Left ventricle myocardium inferior (tissue), 1 donor: Measurements from ENCODE around the gene RHPN2. TPM values are rescaled to one million over a fixed set of nuclear protein-coding genes. Genes with fewer than 3 reads are reported as not detected.

Experiments
- DNase-seq: peaks from one replicate; pipeline ENCODE4 v3.0.0-alpha.2; 2020
- H3K27ac ChIP-seq: fragments of 200-600 bp; replicated peaks from 2 replicates; pipeline ENCODE4 v1.8.0; 2021
- H3K27me3 ChIP-seq: fragments of 200-600 bp; 2 replicates; pipeline ENCODE4 v1.8.0; 2021; ENCODE audit warnings: low read depth
- H3K36me3 ChIP-seq: fragments of 200-600 bp; 2 replicates; pipeline ENCODE4 v1.8.0; 2021
- H3K4me1 ChIP-seq: fragments of 200-600 bp; 2 replicates; pipeline ENCODE4 v1.8.0; 2021
- H3K4me3 ChIP-seq: fragments of 200-600 bp; 2 replicates; pipeline ENCODE4 v1.8.0; 2021; ENCODE audit warnings: mild to moderate bottlenecking, moderate library complexity
- H3K9me3 ChIP-seq: fragments of 200-600 bp; replicated peaks from 2 replicates; pipeline ENCODE4 v1.8.0; 2021
- CTCF ChIP-seq: fragments of 200-600 bp; IDR thresholded peaks from 2 replicates; pipeline ENCODE4 v1.8.0; 2021; ENCODE audit warnings: antibody characterized with exemption, mild to moderate bottlenecking, borderline replicate concordance
- intact Hi-C: fragments of 100-400 bp; cut with micrococcal nuclease; formaldehyde crosslinking; loops from one replicate; pipeline ENCODE4 v1.11.0; 2022
- total RNA-seq: library from RNA; stranded (reverse); fragmentation: NEBNext Ultra II Directional; extraction: Animal tissue kit (Norgen Biotek cat#: 25700); gene quantifications from one replicate; pipeline ENCODE4 v1.2.1, GENCODE V29; 2021
- donor health status: DM: no; HTN: yes; CAD: no; lungs with severe emphysema.

Gene RHPN2
- total RNA-seq, 1 donor from 2014 or later, result 1.0 TPM

DNA sequence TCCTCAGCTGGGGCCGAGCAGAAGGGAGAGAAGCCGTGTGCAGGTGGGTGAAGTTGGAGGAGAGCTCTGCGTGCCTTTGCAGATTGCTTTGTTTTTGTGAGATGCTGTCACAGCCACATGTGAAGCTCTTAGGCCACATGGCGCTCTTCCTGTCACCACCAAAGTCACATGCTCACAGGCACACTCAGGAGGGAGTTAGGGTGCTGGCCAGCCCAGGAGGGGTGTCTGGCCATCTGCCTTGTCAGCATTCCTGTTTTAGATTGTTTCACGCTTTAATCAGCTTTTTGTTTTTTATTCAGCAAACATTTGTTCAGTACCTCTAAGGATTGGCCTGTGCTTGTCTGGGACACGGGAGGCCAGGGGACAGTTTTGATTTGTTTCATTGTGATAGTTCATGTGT is 38.2 kb upstream of the RHPN2 start:
- Histone ChIP-seq H3K36me3 (peaks cover 92% of the 10 kb centered on the region), H3K27ac (no peak overlapping the region), H3K27me3 (no peaks in the 10 kb centered on the region), H3K4me1 (no peaks in the 10 kb centered on the region), H3K4me3 (no peak overlapping the region), H3K9me3 (no peaks in the 10 kb centered on the region)
- no peak for TF ChIP-seq CTCF
- no peak for DNase-seq
- intact Hi-C loops, result no loop called here

- H3K27me3 ChIP-seq, result no peaks in the 10 kb centered on the region
- intact Hi-C loops, result no loop called here
- no peak overlapping the region for H3K4me3 ChIP-seq
- no peaks in the 10 kb centered on the region for H3K4me1 ChIP-seq
- no peak overlapping the region for H3K27ac ChIP-seq
- H3K36me3 ChIP-seq, result peaks cover 92% of the 10 kb centered on the region
- no peaks in the 10 kb centered on the region for H3K9me3 ChIP-seq
- no peak for TF ChIP-seq CTCF
- DNase-seq, result no peak
These were observed 36.4 kb upstream of the RHPN2 start for GRCh38 chr19:33100894-33101644.

DNA sequence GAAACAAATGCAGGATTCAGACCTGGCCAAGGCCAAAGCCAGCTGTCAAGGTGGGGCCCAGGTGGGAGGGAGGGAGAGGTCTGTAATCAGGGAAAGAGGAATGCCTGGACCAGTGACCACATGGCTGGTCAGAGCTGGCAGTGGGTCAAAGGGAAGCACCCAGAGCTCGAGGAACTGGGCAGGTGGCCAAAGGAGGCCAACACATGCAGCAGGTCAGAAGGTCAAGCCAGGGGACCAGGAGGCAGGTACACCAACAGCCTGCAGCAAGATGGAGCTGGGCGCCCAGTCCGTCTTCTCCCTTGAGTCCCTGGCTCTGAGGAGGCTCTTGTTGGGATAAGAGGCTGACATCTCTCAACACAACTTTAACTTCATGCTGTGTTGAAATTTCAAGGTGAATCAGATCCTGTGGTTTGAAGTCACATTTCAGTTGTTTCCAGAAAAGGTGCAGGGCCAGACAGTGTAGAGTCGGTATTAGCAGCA is 33.4 kb upstream of the RHPN2 start:
- Histone ChIP-seq H3K4me1 (no peaks in the 10 kb centered on the region), H3K36me3 (peaks cover 97% of the 10 kb centered on the region)
- intact Hi-C loops, result no loop called here

DNA sequence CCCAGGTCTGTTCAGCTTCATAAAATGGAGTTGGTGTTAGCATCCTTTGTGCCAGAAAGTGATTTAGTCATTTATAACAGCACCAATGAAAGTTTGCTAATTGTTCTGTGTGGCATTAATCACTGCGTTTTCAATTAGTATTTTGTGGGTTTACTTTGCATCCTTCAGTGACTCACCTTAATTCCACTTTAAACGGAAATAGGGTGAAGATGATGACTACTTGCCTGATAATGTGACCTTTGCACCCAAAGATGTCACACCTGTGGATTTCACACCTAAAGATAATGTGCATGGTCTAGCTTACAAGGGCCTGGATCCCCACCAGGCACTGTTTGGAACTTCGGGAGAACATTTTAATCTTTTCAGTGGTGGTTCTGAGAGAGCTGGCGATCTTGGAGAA is 31.3 kb upstream of the RHPN2 start:
- H3K36me3 ChIP-seq, result peaks cover 94% of the 10 kb centered on the region
- no peak for TF ChIP-seq CTCF

More for the DNA sequence above, 33.4 kb upstream of the RHPN2 start:
- Histone ChIP-seq H3K4me3 (no peak overlapping the region), H3K27me3 (no peaks in the 10 kb centered on the region), H3K9me3 (no peaks in the 10 kb centered on the region), H3K27ac (no peak overlapping the region)
- no peak for TF ChIP-seq CTCF
- no peak for DNase-seq

GRCh38 chr19:33094436-33095067 is 29.9 kb upstream of the RHPN2 start:
- Histone ChIP-seq H3K9me3 (no peaks in the 10 kb centered on the region), H3K36me3 (peaks cover 92% of the 10 kb centered on the region), H3K27ac (no peak overlapping the region), H3K4me3 (no peak overlapping the region), H3K4me1 (no peaks in the 10 kb centered on the region), H3K27me3 (no peaks in the 10 kb centered on the region)
- intact Hi-C loops, result no loop called here
- TF ChIP-seq CTCF, result no peak
- DNase-seq, result no peak

More for the DNA sequence above, 31.3 kb upstream of the RHPN2 start:
- Histone ChIP-seq H3K9me3 (no peaks in the 10 kb centered on the region), H3K27ac (no peak overlapping the region), H3K27me3 (no peaks in the 10 kb centered on the region), H3K4me3 (no peak overlapping the region), H3K4me1 (no peaks in the 10 kb centered on the region)
- intact Hi-C loops, result no loop called here
- DNase-seq, result no peak
